AG04450 (cell line): Measurements from ENCODE around the gene SETD3. TPM values are rescaled to one million over a fixed set of nuclear protein-coding genes. Genes with fewer than 3 reads are reported as not detected.

Source experiments
- CTCF ChIA-PET: fragments of 300-600, 350-600 bp; formaldehyde crosslinking; extraction: SDS; loops from one replicate; lab custom pipeline; 2022; ENCODE audit warnings: antibody characterized with exemption, inconsistent platforms; lab: Charles Lee
- POLR2A ChIA-PET: fragments of 350-600 bp; formaldehyde crosslinking; extraction: SDS; loops from one replicate; lab custom pipeline; 2021; ENCODE audit warnings: antibody characterized with exemption, inconsistent platforms; lab: Yijun Ruan, JAX
- DNase-seq: peaks from one replicate; pipeline ENCODE4 v3.0.0-alpha.2; 2011; ENCODE audit warnings: low read depth, low spot score
- H3K27ac ChIP-seq: one replicate; pipeline ENCODE4 v1.5.1; 2012; ENCODE audit warnings: low read depth, low read length, control low read depth
- H3K27me3 ChIP-seq: one replicate; pipeline ENCODE4 v1.6.0; 2012; ENCODE audit warnings: low read length; ENCODE audit not compliant: control insufficient read depth, insufficient read depth
- H3K4me3 ChIP-seq: 2 replicates; pipeline ENCODE4 v1.5.1; 2011; ENCODE audit warnings: mild to moderate bottlenecking, low read depth, low read length, control low read depth
- H3K9me3 ChIP-seq: 2 replicates; pipeline ENCODE4 v1.5.1; 2012; ENCODE audit warnings: low read length; ENCODE audit not compliant: control insufficient read depth, insufficient read depth
- CTCF ChIP-seq: IDR thresholded peaks from 2 replicates; pipeline ENCODE4 v1.5.1; 2011; ENCODE audit warnings: low read depth, low read length, control low read depth, inconsistent platforms
- polyA plus RNA-seq: library from polyadenylated mRNA; depleted of rRNA; stranded (reverse); fragments of >200 nt; gene quantifications from 2 replicates; pipeline ENCODE4 v1.2.3, GENCODE V29; 2011

The SETD3 gene
- polyA plus RNA-seq, 1 experiment: 25.0 TPM

- Histone ChIP-seq H3K27me3 (peaks cover 16% of the 10 kb centered on the region), H3K9me3 (peaks cover 4% of the 10 kb centered on the region; the same call in 1 of the 2 replicates), H3K27ac (no peak overlapping the region), H3K4me3 (no peak overlapping the region)
- no peak for DNase-seq
- ChIA-PET CTCF (interaction anchor here (0.5 to 7.8 kb wide), 4 partner anchors 9 to 115 kb away, joined by 6 to 47 read pairs (median 9); no protein-coding TSS in a partner anchor), POLR2A (no interaction called here)
- TF ChIP-seq CTCF: no peak
These were observed 96.9 kb downstream of the SETD3 start for GRCh38 chr14:99383472-99384449.

GRCh38 chr14:99382781-99383471 is 97.7 kb downstream of the SETD3 start:
- peak; percentile 21 for DNase-seq
- Histone ChIP-seq H3K4me3 (no peak overlapping the region), H3K27ac (no peak overlapping the region), H3K27me3 (peaks cover 16% of the 10 kb centered on the region), H3K9me3 (peaks cover 4% of the 10 kb centered on the region; the same call in 1 of the 2 replicates)
- no peak for TF ChIP-seq CTCF
- POLR2A ChIA-PET: no interaction called here
- CTCF ChIA-PET: interaction anchor here (1.5 to 7.8 kb wide), 3 partner anchors 10 to 63 kb away, joined by 7 to 47 read pairs (median 11); no protein-coding TSS in a partner anchor

- H3K27me3 ChIP-seq: peaks cover 16% of the 10 kb centered on the region
- CTCF ChIA-PET: interaction anchor here (1.1 to 7.8 kb wide), 3 partner anchors 11 to 62 kb away, joined by 5 to 47 read pairs (median 7); no protein-coding TSS in a partner anchor
- no peak overlapping the region for H3K27ac ChIP-seq
- DNase-seq: no peak
- H3K9me3 ChIP-seq: peaks cover 4% of the 10 kb centered on the region; the same call in 1 of the 2 replicates
- TF ChIP-seq CTCF: no peak
- no peak overlapping the region for H3K4me3 ChIP-seq
- POLR2A ChIA-PET: no interaction called here
These were observed 98.6 kb downstream of the SETD3 start for GRCh38 chr14:99382071-99382470.

GRCh38 chr14:99381688-99382060 is 99.0 kb downstream of the SETD3 start:
- TF ChIP-seq CTCF: no peak
- Histone ChIP-seq H3K27ac (no peak overlapping the region), H3K27me3 (peaks cover 16% of the 10 kb centered on the region), H3K9me3 (peaks cover 4% of the 10 kb centered on the region; the same call in 1 of the 2 replicates), H3K4me3 (no peak overlapping the region)
- POLR2A ChIA-PET: no interaction called here
- CTCF ChIA-PET: interaction anchor here (1.1 to 7.8 kb wide), 3 partner anchors 11 to 62 kb away, joined by 5 to 47 read pairs (median 7); no protein-coding TSS in a partner anchor
- DNase-seq: no peak
